ENCODE data around the gene VRK1.
"Not testable (repeated sequence)": the region's sequence is repeated elsewhere in the genome, so short reads cannot be mapped to it uniquely, and the experiment has no call there.

VRK1 gene

GRCh38 chr14:96861568-96862310, 64.6 kb downstream of the VRK1 start:
- Histone ChIP-seq H3K4me1 (ENCODE audit: control insufficient read depth in 5 of 5, insufficient read depth in 5 of 5, low read length in 5 of 5) (no peaks in the 10 kb centered on the region), H3K4me3 (ENCODE audit: low read depth in 1 of 5, low read length in 5 of 5) (no peak overlapping the region), H3K36me3 (ENCODE audit: control insufficient read depth in 5 of 5, insufficient read depth in 5 of 5, low read length in 5 of 5) (peaks cover 0 to 6% (median 4%) of the 10 kb centered on the region in 5 donors), H3K27me3 (ENCODE audit: control insufficient read depth in 5 of 5, insufficient read depth in 4 of 5, low read length in 5 of 5) (no peaks in the 10 kb centered on the region), H3K27ac (ENCODE audit: low read depth, low read length) (no peak overlapping the region), H3K9ac (ENCODE audit: low read length in 5 of 5) (no peak overlapping the region), H3K9me3 (ENCODE audit: control insufficient read depth in 5 of 5, low read length in 5 of 5) (no peaks in the 10 kb centered on the region)

DNA sequence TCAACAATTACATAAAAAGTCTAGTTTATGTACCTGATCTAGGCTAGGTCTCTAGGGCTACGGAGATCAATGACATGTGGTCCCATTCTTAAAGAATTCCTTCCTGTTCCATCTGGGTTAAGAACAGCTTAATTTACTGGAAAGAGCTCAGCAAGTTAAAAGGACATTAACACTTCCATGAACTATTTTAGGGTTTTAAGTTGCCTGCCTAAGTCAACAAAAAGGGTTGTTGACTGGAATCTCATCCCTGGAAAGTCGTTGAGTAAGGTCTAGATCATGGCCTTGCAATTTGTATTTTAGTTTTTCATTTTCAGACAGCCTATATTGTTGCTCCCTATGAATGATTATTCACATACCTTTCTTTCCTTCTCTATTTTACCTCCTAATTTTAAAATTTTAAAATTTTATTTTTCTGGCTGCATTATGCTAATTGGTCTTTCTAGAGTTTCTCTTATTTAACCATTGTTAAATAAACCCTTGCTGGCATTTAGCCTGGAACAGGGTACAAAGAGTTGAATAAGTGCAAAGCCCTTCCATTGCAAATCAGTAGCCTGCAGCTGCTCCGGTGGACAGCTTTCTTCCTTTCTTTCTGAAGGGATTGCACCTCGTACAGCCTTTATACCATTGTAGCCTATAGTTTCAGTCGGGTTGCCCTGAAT, 66.3 kb downstream of the VRK1 start:
- Histone ChIP-seq H3K36me3 (ENCODE audit: control insufficient read depth in 5 of 5, insufficient read depth in 5 of 5, low read length in 5 of 5) (no peaks in the 10 kb centered on the region), H3K9ac (ENCODE audit: low read length in 5 of 5) (no peak overlapping the region), H3K4me3 (ENCODE audit: low read depth in 1 of 5, low read length in 5 of 5) (no peak overlapping the region), H3K27me3 (ENCODE audit: control insufficient read depth in 5 of 5, insufficient read depth in 4 of 5, low read length in 5 of 5) (no peaks in the 10 kb centered on the region), H3K9me3 (ENCODE audit: control insufficient read depth in 5 of 5, low read length in 5 of 5) (no peaks in the 10 kb centered on the region), H3K27ac (ENCODE audit: low read depth, low read length) (no peak overlapping the region), H3K4me1 (ENCODE audit: control insufficient read depth in 5 of 5, insufficient read depth in 5 of 5, low read length in 5 of 5) (no peaks in the 10 kb centered on the region)

- Histone ChIP-seq H3K9ac (ENCODE audit: low read length in 5 of 5) (no peak overlapping the region), H3K36me3 (ENCODE audit: control insufficient read depth in 5 of 5, insufficient read depth in 5 of 5, low read length in 5 of 5) (no peaks in the 10 kb centered on the region), H3K27ac (ENCODE audit: low read depth, low read length) (no peak overlapping the region), H3K9me3 (ENCODE audit: control insufficient read depth in 5 of 5, low read length in 5 of 5) (no peaks in the 10 kb centered on the region), H3K4me3 (ENCODE audit: low read depth in 1 of 5, low read length in 5 of 5) (no peak overlapping the region), H3K27me3 (ENCODE audit: control insufficient read depth in 5 of 5, insufficient read depth in 4 of 5, low read length in 5 of 5) (no peaks in the 10 kb centered on the region), H3K4me1 (ENCODE audit: control insufficient read depth in 5 of 5, insufficient read depth in 5 of 5, low read length in 5 of 5) (no peaks in the 10 kb centered on the region)
Measured at GRCh38 chr14:96863986-96864330, 66.8 kb downstream of the VRK1 start.

- no peaks in the 10 kb centered on the region for H3K4me1 ChIP-seq (ENCODE audit: control insufficient read depth in 5 of 5, insufficient read depth in 5 of 5, low read length in 5 of 5)
- peaks cover 0 to 6% (median 0%) of the 10 kb centered on the region in 5 donors for H3K36me3 ChIP-seq (ENCODE audit: control insufficient read depth in 5 of 5, insufficient read depth in 5 of 5, low read length in 5 of 5)
- H3K4me3 ChIP-seq (ENCODE audit: low read depth in 1 of 5, low read length in 5 of 5) = no peak overlapping the region
- H3K9ac ChIP-seq (ENCODE audit: low read length in 5 of 5) = no peak overlapping the region
- no peaks in the 10 kb centered on the region for H3K27me3 ChIP-seq (ENCODE audit: control insufficient read depth in 5 of 5, insufficient read depth in 4 of 5, low read length in 5 of 5)
- H3K9me3 ChIP-seq (ENCODE audit: control insufficient read depth in 5 of 5, low read length in 5 of 5) = no peaks in the 10 kb centered on the region
- no peak overlapping the region for H3K27ac ChIP-seq (ENCODE audit: low read depth, low read length)
Measured at GRCh38 chr14:96867634-96868033, 70.5 kb downstream of the VRK1 start.

GRCh38 chr14:96874127-96874526, 76.9 kb downstream of the VRK1 start:
- Histone ChIP-seq H3K27ac (ENCODE audit: low read depth, low read length) (no peak overlapping the region), H3K36me3 (ENCODE audit: control insufficient read depth in 5 of 5, insufficient read depth in 5 of 5, low read length in 5 of 5) (peaks cover 0 to 15% (median 3%) of the 10 kb centered on the region in 5 donors), H3K4me3 (ENCODE audit: low read depth in 1 of 5, low read length in 5 of 5) (no peak overlapping the region), H3K9me3 (ENCODE audit: control insufficient read depth in 5 of 5, low read length in 5 of 5) (no peaks in the 10 kb centered on the region), H3K27me3 (ENCODE audit: control insufficient read depth in 5 of 5, insufficient read depth in 4 of 5, low read length in 5 of 5) (no peaks in the 10 kb centered on the region), H3K9ac (ENCODE audit: low read length in 5 of 5) (no peak overlapping the region), H3K4me1 (ENCODE audit: control insufficient read depth in 5 of 5, insufficient read depth in 5 of 5, low read length in 5 of 5) (no peaks in the 10 kb centered on the region)

DNA sequence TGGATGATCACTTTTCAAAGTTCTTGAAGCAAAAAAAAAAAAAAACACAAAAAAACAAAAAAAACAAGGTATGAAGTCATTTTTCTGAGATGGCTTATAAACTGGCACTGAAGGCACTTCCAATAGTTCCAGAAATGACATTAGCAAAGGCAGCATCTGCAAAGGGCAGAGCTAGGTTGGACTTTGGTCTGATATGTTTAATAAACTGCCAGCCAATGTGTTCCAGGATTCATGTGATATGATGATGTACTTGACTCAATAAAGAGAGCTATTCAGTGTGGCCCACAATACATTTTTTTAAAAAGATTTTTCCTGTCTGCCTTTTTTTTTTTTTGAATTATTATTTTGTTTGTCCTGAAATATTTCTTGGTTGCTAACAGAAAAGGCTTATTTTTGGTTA, 79.6 kb downstream of the VRK1 start:
- Histone ChIP-seq H3K9me3 (ENCODE audit: control insufficient read depth in 5 of 5, low read length in 5 of 5) (no peaks in the 10 kb centered on the region), H3K27ac (ENCODE audit: low read depth, low read length) (no peak overlapping the region), H3K9ac (ENCODE audit: low read length in 5 of 5) (no peak overlapping the region), H3K4me3 (ENCODE audit: low read depth in 1 of 5, low read length in 5 of 5) (no peak overlapping the region), H3K4me1 (ENCODE audit: control insufficient read depth in 5 of 5, insufficient read depth in 5 of 5, low read length in 5 of 5) (no peaks in the 10 kb centered on the region), H3K27me3 (ENCODE audit: control insufficient read depth in 5 of 5, insufficient read depth in 4 of 5, low read length in 5 of 5) (no peaks in the 10 kb centered on the region), H3K36me3 (ENCODE audit: control insufficient read depth in 5 of 5, insufficient read depth in 5 of 5, low read length in 5 of 5) (peaks cover 2 to 16% (median 3%) of the 10 kb centered on the region in 5 donors)

GRCh38 chr14:96881713-96882112, 84.5 kb downstream of the VRK1 start:
- peaks cover 0 to 15% (median under 1%) of the 10 kb centered on the region in 5 donors for H3K36me3 ChIP-seq (ENCODE audit: control insufficient read depth in 5 of 5, insufficient read depth in 5 of 5, low read length in 5 of 5)
- H3K27me3 ChIP-seq (ENCODE audit: control insufficient read depth in 5 of 5, insufficient read depth in 4 of 5, low read length in 5 of 5) = no peaks in the 10 kb centered on the region
- no peak overlapping the region for H3K4me3 ChIP-seq (ENCODE audit: low read depth in 1 of 5, low read length in 5 of 5)
- H3K27ac ChIP-seq (ENCODE audit: low read depth, low read length) = no peak overlapping the region
- no peak overlapping the region for H3K9ac ChIP-seq (ENCODE audit: low read length in 5 of 5)
- H3K4me1 ChIP-seq (ENCODE audit: control insufficient read depth in 5 of 5, insufficient read depth in 5 of 5, low read length in 5 of 5) = no peaks in the 10 kb centered on the region
- H3K9me3 ChIP-seq (ENCODE audit: control insufficient read depth in 5 of 5, low read length in 5 of 5) = peaks cover 0 to 2% (median 0%) of the 10 kb centered on the region in 5 donors

DNA sequence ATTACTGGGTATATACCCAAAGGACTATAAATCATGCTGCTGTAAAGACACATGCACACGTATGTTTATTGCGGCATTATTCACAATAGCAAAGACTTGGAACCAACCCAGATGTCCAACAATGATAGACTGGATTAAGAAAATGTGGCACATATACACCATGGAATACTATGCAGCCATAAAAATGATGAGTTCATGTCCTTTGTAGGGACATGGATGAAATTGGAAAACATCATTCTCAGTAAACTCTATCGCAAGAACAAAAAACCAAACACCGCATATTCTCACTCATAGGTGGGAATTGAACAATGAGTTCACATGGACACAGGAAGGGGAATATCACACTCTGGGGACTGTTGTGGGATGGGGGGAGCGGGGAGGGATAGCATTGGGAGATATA, 86.8 kb downstream of the VRK1 start:
- not testable (repeated sequence) for H3K9ac ChIP-seq (ENCODE audit: low read length in 5 of 5); H3K4me3 ChIP-seq (ENCODE audit: low read depth in 1 of 5, low read length in 5 of 5); H3K27ac ChIP-seq (ENCODE audit: low read depth, low read length); H3K4me1 ChIP-seq (ENCODE audit: control insufficient read depth in 5 of 5, insufficient read depth in 5 of 5, low read length in 5 of 5); H3K9me3 ChIP-seq (ENCODE audit: control insufficient read depth in 5 of 5, low read length in 5 of 5); H3K27me3 ChIP-seq (ENCODE audit: control insufficient read depth in 5 of 5, insufficient read depth in 4 of 5, low read length in 5 of 5)
- H3K36me3 ChIP-seq (ENCODE audit: control insufficient read depth in 5 of 5, insufficient read depth in 5 of 5, low read length in 5 of 5) = peaks cover 0 to 11% (median 0%) of the 10 kb centered on the region in 5 donors

- no peak overlapping the region for H3K27ac ChIP-seq (ENCODE audit: low read depth, low read length)
- no peak overlapping the region for H3K4me3 ChIP-seq (ENCODE audit: low read depth in 1 of 5, low read length in 5 of 5)
- no peaks in the 10 kb centered on the region for H3K4me1 ChIP-seq (ENCODE audit: control insufficient read depth in 5 of 5, insufficient read depth in 5 of 5, low read length in 5 of 5)
- H3K36me3 ChIP-seq (ENCODE audit: control insufficient read depth in 5 of 5, insufficient read depth in 5 of 5, low read length in 5 of 5) = no peaks in the 10 kb centered on the region
- no peaks in the 10 kb centered on the region for H3K27me3 ChIP-seq (ENCODE audit: control insufficient read depth in 5 of 5, insufficient read depth in 4 of 5, low read length in 5 of 5)
- no peak overlapping the region for H3K9ac ChIP-seq (ENCODE audit: low read length in 5 of 5)
- no peaks in the 10 kb centered on the region for H3K9me3 ChIP-seq (ENCODE audit: control insufficient read depth in 5 of 5, low read length in 5 of 5)
Measured at GRCh38 chr14:96888158-96888557, 91.0 kb downstream of the VRK1 start.

- Histone ChIP-seq H3K27ac (ENCODE audit: low read depth, low read length) (no peak overlapping the region), H3K4me3 (ENCODE audit: low read depth in 1 of 5, low read length in 5 of 5) (no peak overlapping the region), H3K9ac (ENCODE audit: low read length in 5 of 5) (no peak overlapping the region), H3K9me3 (ENCODE audit: control insufficient read depth in 5 of 5, low read length in 5 of 5) (no peaks in the 10 kb centered on the region), H3K4me1 (ENCODE audit: control insufficient read depth in 5 of 5, insufficient read depth in 5 of 5, low read length in 5 of 5) (no peaks in the 10 kb centered on the region), H3K36me3 (ENCODE audit: control insufficient read depth in 5 of 5, insufficient read depth in 5 of 5, low read length in 5 of 5) (no peaks in the 10 kb centered on the region), H3K27me3 (ENCODE audit: control insufficient read depth in 5 of 5, insufficient read depth in 4 of 5, low read length in 5 of 5) (no peaks in the 10 kb centered on the region)
Measured at GRCh38 chr14:96888593-96888992, 91.4 kb downstream of the VRK1 start.

Data from subcutaneous abdominal adipose tissue (tissue), 5 donors.